ENCODE results near the gene SLC22A3. TPM values are rescaled to one million over a fixed set of nuclear protein-coding genes. Genes with fewer than 3 reads are reported as not detected.
A peak's percentile ranks its signal among the peaks of the same experiment; 100 is the strongest.

The SLC22A3 gene
- total RNA-seq, 1 experiment from 2014 or later, result 0.07 TPM

GRCh38 chr6:160455081-160455480 is 106.9 kb downstream of the SLC22A3 start:
- POLR2A ChIA-PET, result no interaction called here
- ATAC-seq (no peak), DNase-seq (ENCODE audit: low read depth, low spot score) (no peak)
- Histone ChIP-seq H3K4me3 (replicated peaks in 1 of 2; ENCODE audit: low read depth in 1 of 2, low read length in 2 of 2) (no peak overlapping the region), H3K9me3 (ENCODE audit: control insufficient read depth in 1 of 2, insufficient read depth in 1 of 2, low read depth in 1 of 2, low read length in 2 of 2) (no peaks in the 10 kb centered on the region), H3K27ac (ENCODE audit: low read depth, low read length) (no peak overlapping the region), H3K9me2 (ENCODE audit: insufficient read depth) (no peaks in the 10 kb centered on the region), H3K4me1 (ENCODE audit: control insufficient read depth in 1 of 2, insufficient read depth in 2 of 2, low read length in 2 of 2) (no peaks in the 10 kb centered on the region), H3K9ac (ENCODE audit: low read length) (no peak overlapping the region), H3K27me3 (ENCODE audit: insufficient read depth, low read length) (0 out of 2 replicates have a peak, but pooled peaks cover 5% of the 10 kb centered on the region), H3K36me3 (ENCODE audit: control insufficient read depth in 1 of 2, insufficient read depth in 2 of 2, low read length in 2 of 2) (no peaks in the 10 kb centered on the region), H2AFZ (ENCODE audit: low read depth, low read length, poor library complexity, severe bottlenecking) (no peak overlapping the region), H3K4me2 (ENCODE audit: low read length) (no peak overlapping the region), H3K79me2 (ENCODE audit: insufficient read depth, low read length) (no peaks in the 10 kb centered on the region), H4K20me1 (ENCODE audit: insufficient read depth) (no peaks in the 10 kb centered on the region; the same call in 1 of the 2 replicates)
- intact Hi-C loops (cut with micrococcal nuclease), result loop anchor here (10.0 kb wide), 1 partner anchor 730 kb away; the partner anchor contains the start of gene WTAP
- no TSS peak for BruUV-seq (replicated peaks)
- CTCF ChIA-PET, result interaction anchor here (0.7 to 3.1 kb wide), 9 partner anchors 79 to 592 kb away, joined by 3 to 23 read pairs (median 4); no protein-coding TSS in a partner anchor
- no peak for TF ChIP-seq EGR1 (IDR thresholded peaks at IDR 0.05; ENCODE audit: low read depth)
- RAD21 ChIA-PET (ENCODE audit: low non-redundant PET in 1 of 2, low total read pairs in 2 of 2, uncharacterized antibody in 2 of 2, unreplicated experiment in 2 of 2), result interaction anchor here (0.7 to 1.5 kb wide), 7 partner anchors 94 to 592 kb away, joined by 4 to 10 read pairs (median 6); no protein-coding TSS in a partner anchor

- Histone ChIP-seq H3K4me2 (ENCODE audit: low read length) (no peak overlapping the region), H4K20me1 (ENCODE audit: insufficient read depth) (no peaks in the 10 kb centered on the region; the same call in 1 of the 2 replicates), H2AFZ (ENCODE audit: low read depth, low read length, poor library complexity, severe bottlenecking) (no peak overlapping the region), H3K27me3 (ENCODE audit: insufficient read depth, low read length) (0 out of 2 replicates have a peak, but pooled peaks cover 5% of the 10 kb centered on the region), H3K9me3 (ENCODE audit: control insufficient read depth in 1 of 2, insufficient read depth in 1 of 2, low read depth in 1 of 2, low read length in 2 of 2) (no peaks in the 10 kb centered on the region), H3K79me2 (ENCODE audit: insufficient read depth, low read length) (no peaks in the 10 kb centered on the region), H3K27ac (ENCODE audit: low read depth, low read length) (no peak overlapping the region), H3K36me3 (ENCODE audit: control insufficient read depth in 1 of 2, insufficient read depth in 2 of 2, low read length in 2 of 2) (no peaks in the 10 kb centered on the region), H3K9ac (ENCODE audit: low read length) (no peak overlapping the region), H3K9me2 (ENCODE audit: insufficient read depth) (no peaks in the 10 kb centered on the region), H3K4me1 (ENCODE audit: control insufficient read depth in 1 of 2, insufficient read depth in 2 of 2, low read length in 2 of 2) (no peaks in the 10 kb centered on the region), H3K4me3 (replicated peaks in 1 of 2; ENCODE audit: low read depth in 1 of 2, low read length in 2 of 2) (no peak overlapping the region)
- TF ChIP-seq RAD21 (IDR thresholded peaks at IDR 0.05; ENCODE audit: low read depth) (peak; percentile 98), CTCF (IDR thresholded peaks at IDR 0.05 in 2 of 3, conservative IDR thresholded peaks at IDR 0.05 in 1 of 3; ENCODE audit: borderline replicate concordance in 1 of 3, insufficient read depth in 1 of 3, low read depth in 2 of 3, low read length in 2 of 3) (peak; percentile 87 to 99 (median 91)), TCF7L2 (IDR thresholded peaks at IDR 0.05; ENCODE audit: borderline replicate concordance, extremely low read depth, insufficient read depth, insufficient read length) (no peak)
- ChIA-PET POLR2A (no interaction called here), CTCF (interaction anchor here (0.7 to 3.1 kb wide), 10 partner anchors 9 to 593 kb away, joined by 3 to 23 read pairs (median 4); no protein-coding TSS in a partner anchor), RAD21 (ENCODE audit: low non-redundant PET in 1 of 2, low total read pairs in 2 of 2, uncharacterized antibody in 2 of 2, unreplicated experiment in 2 of 2) (interaction anchor here (0.7 to 1.5 kb wide), 7 partner anchors 95 to 592 kb away, joined by 4 to 10 read pairs (median 6); no protein-coding TSS in a partner anchor)
- ATAC-seq, result peak; percentile 89
- intact Hi-C loops (cut with micrococcal nuclease), result loop anchor here (1.0 to 10.0 kb wide), 5 partner anchors 234 to 731 kb away; partner anchors contain the start of gene WTAP
- peak; percentile 29 for DNase-seq (ENCODE audit: low read depth, low spot score)
- BruUV-seq (replicated peaks), result no TSS peak
Observed at GRCh38 chr6:160455541-160456213, 107.5 kb downstream of the SLC22A3 start.
